ENCODE results near the gene ADAMTSL1. TPM values are rescaled to one million over a fixed set of nuclear protein-coding genes. Genes with fewer than 3 reads are reported as not detected.

Gene ADAMTSL1
- total and polyA plus RNA-seq, 9 of the 15 experiments (the other 6 are each of a cell fraction or from before 2014, with no cell fraction given) = 0.01 TPM; not detected in 8

GRCh38 chr9:18896004-18896403 lies 422.1 kb downstream of the ADAMTSL1 start (continued):
- TF ChIP-seq, protein P1, sequence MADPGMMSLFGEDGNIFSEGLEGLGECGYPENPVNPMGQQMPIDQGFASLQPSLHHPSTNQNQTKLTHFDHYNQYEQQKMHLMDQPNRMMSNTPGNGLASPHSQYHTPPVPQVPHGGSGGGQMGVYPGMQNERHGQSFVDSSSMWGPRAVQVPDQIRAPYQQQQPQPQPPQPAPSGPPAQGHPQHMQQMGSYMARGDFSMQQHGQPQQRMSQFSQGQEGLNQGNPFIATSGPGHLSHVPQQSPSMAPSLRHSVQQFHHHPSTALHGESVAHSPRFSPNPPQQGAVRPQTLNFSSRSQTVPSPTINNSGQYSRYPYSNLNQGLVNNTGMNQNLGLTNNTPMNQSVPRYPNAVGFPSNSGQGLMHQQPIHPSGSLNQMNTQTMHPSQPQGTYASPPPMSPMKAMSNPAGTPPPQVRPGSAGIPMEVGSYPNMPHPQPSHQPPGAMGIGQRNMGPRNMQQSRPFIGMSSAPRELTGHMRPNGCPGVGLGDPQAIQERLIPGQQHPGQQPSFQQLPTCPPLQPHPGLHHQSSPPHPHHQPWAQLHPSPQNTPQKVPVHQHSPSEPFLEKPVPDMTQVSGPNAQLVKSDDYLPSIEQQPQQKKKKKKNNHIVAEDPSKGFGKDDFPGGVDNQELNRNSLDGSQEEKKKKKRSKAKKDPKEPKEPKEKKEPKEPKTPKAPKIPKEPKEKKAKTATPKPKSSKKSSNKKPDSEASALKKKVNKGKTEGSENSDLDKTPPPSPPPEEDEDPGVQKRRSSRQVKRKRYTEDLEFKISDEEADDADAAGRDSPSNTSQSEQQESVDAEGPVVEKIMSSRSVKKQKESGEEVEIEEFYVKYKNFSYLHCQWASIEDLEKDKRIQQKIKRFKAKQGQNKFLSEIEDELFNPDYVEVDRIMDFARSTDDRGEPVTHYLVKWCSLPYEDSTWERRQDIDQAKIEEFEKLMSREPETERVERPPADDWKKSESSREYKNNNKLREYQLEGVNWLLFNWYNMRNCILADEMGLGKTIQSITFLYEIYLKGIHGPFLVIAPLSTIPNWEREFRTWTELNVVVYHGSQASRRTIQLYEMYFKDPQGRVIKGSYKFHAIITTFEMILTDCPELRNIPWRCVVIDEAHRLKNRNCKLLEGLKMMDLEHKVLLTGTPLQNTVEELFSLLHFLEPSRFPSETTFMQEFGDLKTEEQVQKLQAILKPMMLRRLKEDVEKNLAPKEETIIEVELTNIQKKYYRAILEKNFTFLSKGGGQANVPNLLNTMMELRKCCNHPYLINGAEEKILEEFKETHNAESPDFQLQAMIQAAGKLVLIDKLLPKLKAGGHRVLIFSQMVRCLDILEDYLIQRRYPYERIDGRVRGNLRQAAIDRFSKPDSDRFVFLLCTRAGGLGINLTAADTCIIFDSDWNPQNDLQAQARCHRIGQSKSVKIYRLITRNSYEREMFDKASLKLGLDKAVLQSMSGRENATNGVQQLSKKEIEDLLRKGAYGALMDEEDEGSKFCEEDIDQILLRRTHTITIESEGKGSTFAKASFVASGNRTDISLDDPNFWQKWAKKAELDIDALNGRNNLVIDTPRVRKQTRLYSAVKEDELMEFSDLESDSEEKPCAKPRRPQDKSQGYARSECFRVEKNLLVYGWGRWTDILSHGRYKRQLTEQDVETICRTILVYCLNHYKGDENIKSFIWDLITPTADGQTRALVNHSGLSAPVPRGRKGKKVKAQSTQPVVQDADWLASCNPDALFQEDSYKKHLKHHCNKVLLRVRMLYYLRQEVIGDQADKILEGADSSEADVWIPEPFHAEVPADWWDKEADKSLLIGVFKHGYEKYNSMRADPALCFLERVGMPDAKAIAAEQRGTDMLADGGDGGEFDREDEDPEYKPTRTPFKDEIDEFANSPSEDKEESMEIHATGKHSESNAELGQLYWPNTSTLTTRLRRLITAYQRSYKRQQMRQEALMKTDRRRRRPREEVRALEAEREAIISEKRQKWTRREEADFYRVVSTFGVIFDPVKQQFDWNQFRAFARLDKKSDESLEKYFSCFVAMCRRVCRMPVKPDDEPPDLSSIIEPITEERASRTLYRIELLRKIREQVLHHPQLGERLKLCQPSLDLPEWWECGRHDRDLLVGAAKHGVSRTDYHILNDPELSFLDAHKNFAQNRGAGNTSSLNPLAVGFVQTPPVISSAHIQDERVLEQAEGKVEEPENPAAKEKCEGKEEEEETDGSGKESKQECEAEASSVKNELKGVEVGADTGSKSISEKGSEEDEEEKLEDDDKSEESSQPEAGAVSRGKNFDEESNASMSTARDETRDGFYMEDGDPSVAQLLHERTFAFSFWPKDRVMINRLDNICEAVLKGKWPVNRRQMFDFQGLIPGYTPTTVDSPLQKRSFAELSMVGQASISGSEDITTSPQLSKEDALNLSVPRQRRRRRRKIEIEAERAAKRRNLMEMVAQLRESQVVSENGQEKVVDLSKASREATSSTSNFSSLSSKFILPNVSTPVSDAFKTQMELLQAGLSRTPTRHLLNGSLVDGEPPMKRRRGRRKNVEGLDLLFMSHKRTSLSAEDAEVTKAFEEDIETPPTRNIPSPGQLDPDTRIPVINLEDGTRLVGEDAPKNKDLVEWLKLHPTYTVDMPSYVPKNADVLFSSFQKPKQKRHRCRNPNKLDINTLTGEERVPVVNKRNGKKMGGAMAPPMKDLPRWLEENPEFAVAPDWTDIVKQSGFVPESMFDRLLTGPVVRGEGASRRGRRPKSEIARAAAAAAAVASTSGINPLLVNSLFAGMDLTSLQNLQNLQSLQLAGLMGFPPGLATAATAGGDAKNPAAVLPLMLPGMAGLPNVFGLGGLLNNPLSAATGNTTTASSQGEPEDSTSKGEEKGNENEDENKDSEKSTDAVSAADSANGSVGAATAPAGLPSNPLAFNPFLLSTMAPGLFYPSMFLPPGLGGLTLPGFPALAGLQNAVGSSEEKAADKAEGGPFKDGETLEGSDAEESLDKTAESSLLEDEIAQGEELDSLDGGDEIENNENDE (IDR thresholded peaks at IDR 0.05; ENCODE audit: low read depth, low read length) = no peak
- no peak for TF ChIP-seq ZNF398 (CRISPR knock-in tag; IDR thresholded peaks at IDR 0.05)
- TF ChIP-seq, protein P2, sequence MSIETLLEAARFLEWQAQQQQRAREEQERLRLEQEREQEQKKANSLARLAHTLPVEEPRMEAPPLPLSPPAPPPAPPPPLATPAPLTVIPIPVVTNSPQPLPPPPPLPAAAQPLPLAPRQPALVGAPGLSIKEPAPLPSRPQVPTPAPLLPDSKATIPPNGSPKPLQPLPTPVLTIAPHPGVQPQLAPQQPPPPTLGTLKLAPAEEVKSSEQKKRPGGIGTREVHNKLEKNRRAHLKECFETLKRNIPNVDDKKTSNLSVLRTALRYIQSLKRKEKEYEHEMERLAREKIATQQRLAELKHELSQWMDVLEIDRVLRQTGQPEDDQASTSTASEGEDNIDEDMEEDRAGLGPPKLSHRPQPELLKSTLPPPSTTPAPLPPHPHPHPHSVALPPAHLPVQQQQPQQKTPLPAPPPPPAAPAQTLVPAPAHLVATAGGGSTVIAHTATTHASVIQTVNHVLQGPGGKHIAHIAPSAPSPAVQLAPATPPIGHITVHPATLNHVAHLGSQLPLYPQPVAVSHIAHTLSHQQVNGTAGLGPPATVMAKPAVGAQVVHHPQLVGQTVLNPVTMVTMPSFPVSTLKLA (conservative IDR thresholded peaks at IDR 0.05) = no peak
- TF ChIP-seq RBM14 (IDR thresholded peaks at IDR 0.05; ENCODE audit: borderline replicate concordance, insufficient read depth, low read depth, low read length) = no peak
- no peak for TF ChIP-seq SLC30A9 (CRISPR knock-in tag; IDR thresholded peaks at IDR 0.05)
- TF ChIP-seq ZBTB1 (CRISPR knock-in tag; IDR thresholded peaks at IDR 0.05; ENCODE audit: borderline replicate concordance, low read depth) = no peak

Measured in K562 (cell line).